HS-27A (cell line): ENCODE data around the gene OSBPL3.

Source experiments
- DNase-seq: peaks from one replicate; pipeline ENCODE4 v3.0.0-alpha.2; 2012; ENCODE audit warnings: low read depth, missing footprints

Gene OSBPL3

GRCh38 chr7:24827589-24827988 is 152.4 kb downstream of the OSBPL3 start:
- DNase-seq: no peak

DNA sequence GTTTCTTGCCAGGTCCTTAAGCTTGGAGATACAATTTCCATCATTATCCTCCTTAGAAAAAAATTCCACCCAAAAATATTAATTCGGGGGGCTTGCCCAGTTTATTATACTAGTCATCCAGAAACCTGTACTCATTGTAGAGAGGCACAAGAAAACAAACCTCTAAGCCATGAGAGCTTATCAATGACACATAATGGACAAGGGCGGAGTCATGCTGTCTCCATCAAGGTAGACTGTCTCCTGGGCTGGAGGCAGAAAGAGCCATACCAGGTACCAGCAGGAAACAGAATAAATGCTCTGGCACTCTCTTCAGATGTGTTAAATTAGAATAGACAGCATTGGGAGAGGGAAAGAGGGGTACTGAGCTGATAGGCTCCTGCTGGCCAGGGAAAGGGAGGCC is 153.0 kb downstream of the OSBPL3 start:
- no peak for DNase-seq

GRCh38 chr7:24826662-24827020 is 153.3 kb downstream of the OSBPL3 start:
- no peak for DNase-seq

DNA sequence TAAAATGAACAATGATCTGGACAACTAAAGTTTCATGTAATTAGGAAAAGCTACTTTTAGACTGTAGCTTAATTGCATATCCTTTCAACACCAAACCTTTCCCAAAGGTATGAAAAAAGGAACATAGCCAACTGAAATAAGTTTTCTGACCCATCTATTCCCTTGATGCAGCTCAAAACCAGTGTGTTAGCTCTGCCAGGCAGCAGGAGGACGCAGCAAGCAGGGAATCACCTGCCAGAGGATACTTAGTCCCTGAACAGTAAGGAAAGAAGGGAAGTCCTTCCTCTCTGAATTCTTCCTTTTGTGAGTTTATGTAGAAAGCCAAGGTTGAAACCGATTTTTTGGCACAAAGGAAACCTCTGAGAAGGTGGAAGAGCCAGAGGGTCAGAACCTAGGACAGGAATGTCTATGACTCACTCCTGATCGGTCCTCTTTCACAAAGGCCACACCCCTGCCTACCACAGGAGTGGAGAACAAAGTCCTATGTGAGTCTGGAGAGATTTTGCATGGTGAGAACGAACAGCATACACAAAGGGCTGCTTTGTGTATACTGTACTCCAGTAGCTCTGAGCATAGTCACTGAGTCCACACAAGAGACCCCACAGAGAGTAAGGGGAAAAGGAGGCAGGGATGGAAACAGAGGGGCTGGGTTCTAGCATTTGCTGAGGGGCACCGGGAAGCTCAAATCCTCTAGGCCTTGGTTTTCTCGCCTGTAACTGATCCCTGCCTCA is 153.9 kb downstream of the OSBPL3 start:
- DNase-seq: no peak

GRCh38 chr7:24825381-24825794 is 154.6 kb downstream of the OSBPL3 start:
- DNase-seq: no peak

DNA sequence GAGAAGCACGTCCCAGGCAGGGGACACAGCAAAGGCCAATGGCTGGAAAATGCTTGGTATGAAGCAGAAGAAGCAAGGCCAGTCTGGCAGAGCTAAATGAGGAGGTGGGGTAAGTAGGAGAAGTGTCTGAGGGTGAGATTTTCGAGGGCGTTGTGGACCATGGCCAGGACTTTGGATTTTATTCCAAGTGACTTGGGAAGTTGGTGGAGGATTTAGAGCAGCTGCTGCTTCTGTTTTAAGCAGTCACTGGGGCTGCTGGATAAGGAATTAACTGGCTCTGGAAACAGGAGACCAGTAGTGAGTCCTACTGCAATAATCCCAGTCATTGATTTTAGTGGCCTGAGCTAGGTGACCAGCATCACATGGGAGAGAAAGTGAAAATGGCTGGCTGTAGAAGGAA is 155.1 kb downstream of the OSBPL3 start:
- DNase-seq: no peak

DNA sequence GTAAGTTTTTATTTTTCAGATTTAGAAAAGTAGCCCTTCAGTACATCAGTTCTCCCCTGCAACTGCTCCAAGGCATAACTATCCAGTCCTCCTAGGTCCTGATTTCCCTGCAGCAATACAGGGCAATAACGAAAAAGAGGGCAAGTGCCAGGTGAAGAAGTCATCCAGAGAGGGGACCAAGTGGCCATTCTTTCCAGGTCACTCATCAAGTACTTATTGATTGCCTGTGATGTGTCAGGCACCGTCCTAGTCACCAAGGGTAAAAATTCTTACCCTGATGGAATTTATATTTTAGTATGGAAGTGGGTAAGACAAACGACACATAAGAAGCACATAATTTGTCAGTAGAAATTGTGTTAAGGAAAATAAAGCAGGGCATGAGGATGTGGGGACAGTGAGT is 155.6 kb downstream of the OSBPL3 start:
- no peak for DNase-seq

DNA sequence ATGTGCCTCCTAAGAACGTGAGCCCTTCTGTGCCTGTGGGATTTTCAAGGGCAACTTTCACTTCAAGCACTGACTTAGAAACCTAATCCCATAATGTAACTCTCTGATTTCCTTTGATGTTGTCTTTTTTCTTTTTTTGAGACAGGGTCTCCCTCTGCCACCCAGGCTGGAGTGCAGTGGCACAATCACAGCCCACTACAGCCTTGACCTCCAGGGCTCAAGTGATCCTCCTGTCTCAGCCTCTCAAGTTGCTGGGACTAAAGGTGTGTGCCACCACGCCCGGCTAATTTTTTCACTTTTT is 158.3 kb downstream of the OSBPL3 start:
- DNase-seq: no peak

DNA sequence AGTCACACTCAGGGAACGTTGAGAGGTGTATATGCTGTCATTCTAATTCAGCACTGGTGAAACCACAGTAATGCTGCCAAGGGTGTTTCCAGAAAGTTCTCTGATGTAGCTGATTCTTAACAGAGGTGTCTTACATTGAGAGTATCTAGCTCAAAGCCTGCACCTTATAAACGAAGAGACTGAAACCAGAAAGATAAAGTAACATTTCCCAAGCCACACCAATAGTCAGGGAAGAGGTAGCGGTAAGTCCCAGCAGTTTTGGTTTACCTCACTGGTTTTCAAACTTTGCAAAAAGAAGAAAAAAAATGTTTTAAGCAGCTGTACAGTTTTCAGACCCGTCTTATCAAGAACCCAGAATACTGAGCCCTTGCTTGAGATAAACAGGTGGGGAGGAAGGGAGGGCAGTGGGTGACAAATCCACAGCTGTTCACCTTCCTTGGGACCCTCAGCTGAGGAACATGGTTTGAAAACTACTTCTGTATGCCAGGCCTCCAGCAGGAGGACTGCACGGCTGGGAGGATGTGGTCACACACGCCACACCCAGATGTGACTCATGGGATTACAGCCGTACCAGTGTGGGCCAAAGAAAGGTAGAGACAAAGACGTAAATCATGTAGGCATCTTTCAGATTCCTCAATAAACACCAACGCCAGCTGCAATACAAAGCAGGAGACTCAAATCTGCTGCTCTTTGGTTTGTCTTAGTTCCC is 158.8 kb downstream of the OSBPL3 start:
- peak; percentile 81 for DNase-seq

- no peak for DNase-seq
Observed at GRCh38 chr7:24820730-24821044, 159.3 kb downstream of the OSBPL3 start.

DNA sequence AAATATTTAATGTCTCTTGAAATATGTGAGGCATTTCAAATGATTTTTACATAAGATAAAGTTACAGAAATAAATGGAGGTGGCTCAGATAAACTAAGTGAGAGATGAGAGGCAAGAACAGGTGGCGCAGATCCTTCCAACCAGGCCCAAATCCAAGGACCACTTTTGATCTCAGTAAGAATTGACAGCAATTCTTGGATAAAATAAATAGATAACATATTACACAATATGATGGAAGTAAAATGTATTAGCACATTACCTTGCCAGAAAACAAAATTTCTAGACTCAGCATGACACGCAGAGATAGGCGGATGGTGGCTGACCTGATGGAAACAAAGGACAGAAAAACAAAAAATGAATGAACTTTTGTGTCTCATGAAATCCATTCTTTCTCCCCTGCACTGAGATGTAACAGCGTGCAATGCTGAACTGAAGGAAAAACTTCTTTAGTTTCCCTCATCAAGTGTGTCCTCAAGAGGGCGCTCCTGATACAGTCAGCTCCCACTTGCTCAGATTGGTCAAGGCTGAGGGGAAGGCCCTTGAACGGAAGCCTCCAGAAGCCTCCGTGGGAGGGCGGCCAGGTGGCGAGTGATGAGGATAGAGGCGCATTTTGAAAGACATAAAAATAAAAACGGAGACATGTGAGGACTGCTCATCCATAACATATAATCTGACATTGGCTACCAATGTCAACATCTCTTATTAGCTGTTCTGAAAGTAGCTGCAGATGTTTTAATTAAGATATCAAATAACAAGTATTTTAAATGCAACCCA is 159.9 kb downstream of the OSBPL3 start:
- no peak for DNase-seq

GRCh38 chr7:24817339-24817738 is 162.6 kb downstream of the OSBPL3 start:
- no peak for DNase-seq

DNA sequence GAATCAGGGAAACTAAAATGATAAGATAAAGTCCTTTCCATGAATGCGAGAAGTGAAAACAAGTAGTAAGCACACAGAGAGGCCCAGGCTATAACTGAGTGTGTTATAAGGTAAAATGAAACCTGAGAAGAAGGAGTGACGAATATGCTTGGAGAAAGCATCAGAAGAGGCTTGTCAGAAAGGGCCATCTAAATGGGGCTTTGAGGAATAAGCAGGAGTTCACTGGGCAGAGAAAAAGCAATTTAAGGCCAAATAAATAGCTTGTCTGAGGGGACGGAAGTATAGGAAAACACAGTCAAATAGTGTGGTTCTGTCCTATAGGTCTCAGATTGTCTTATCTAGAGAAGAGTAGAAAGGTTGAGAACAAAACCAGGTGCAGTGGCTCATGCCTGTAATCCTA is 163.1 kb downstream of the OSBPL3 start:
- DNase-seq: no peak

- no peak for DNase-seq
Observed at GRCh38 chr7:24812305-24812945, 167.6 kb downstream of the OSBPL3 start.

DNA sequence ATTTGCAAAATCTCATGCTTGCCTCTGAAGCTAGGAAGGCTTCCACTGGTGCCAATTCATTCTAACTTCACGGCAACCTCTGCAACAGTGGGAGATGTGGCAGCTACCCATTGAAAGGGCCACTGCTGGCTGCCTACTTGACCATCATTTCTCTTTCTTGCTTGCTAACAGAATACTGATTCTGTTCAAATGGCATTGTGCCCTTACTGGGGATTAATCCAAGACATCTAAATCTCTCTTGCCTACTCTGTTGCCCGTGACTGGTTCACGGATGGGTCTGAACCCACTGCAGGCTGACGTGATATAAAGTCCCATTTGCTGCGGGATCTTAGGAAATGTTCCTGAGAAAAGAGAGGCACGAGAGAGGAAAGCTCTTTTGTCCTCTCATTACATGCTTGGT is 171.5 kb downstream of the OSBPL3 start:
- DNase-seq: no peak

- no peak for DNase-seq
Observed at GRCh38 chr7:24802300-24802699, 177.7 kb downstream of the OSBPL3 start.

GRCh38 chr7:24801883-24802282 is 178.1 kb downstream of the OSBPL3 start:
- DNase-seq: no peak

DNA sequence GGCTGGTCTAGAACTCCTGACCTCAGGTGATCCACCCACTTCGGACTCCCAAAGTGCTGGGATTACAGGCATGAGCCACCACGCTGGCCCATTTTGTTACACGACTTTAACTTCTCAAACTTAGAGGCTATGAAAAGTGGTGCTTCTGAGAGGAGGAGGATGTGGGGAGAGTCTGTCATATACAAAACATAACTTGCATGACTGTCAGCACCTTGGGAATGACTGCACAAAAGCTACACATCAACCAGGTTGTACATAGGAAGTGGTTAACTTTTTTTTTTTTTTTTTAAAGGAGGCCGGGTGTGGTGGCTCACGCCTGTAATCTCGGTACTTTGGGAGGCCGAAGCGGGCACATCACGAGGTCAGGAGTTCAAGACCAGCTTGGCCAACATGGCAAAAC is 179.3 kb downstream of the OSBPL3 start:
- DNase-seq: no peak

- no peak for DNase-seq
Observed at GRCh38 chr7:24800073-24800472, 179.9 kb downstream of the OSBPL3 start.

GRCh38 chr7:24799506-24799905 is 180.5 kb downstream of the OSBPL3 start:
- no peak for DNase-seq

GRCh38 chr7:24798261-24798660 is 181.7 kb downstream of the OSBPL3 start:
- no peak for DNase-seq

- DNase-seq: no peak
Observed at GRCh38 chr7:24797270-24797669, 182.7 kb downstream of the OSBPL3 start.

- DNase-seq: no peak
Observed at GRCh38 chr7:24795407-24795767, 184.6 kb downstream of the OSBPL3 start.
